Activated CD8-positive, alpha-beta memory T cell treated with anti-CD3 and anti-CD28 coated beads for 4 hours (primary cell): Measurements from ENCODE around the gene NPY4R.
"Not testable (repeated sequence)": the region's sequence is repeated elsewhere in the genome, so short reads cannot be mapped to it uniquely, and the experiment has no call there.

Experiments
- DNase-seq, 2 donors: peaks; one replicate each; pipeline ENCODE4 v3.0.0-alpha.2; 2020; ENCODE audit warnings: low read depth in 2 of 2

The NPY4R gene, protein sequence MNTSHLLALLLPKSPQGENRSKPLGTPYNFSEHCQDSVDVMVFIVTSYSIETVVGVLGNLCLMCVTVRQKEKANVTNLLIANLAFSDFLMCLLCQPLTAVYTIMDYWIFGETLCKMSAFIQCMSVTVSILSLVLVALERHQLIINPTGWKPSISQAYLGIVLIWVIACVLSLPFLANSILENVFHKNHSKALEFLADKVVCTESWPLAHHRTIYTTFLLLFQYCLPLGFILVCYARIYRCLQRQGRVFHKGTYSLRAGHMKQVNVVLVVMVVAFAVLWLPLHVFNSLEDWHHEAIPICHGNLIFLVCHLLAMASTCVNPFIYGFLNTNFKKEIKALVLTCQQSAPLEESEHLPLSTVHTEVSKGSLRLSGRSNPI

DNA sequence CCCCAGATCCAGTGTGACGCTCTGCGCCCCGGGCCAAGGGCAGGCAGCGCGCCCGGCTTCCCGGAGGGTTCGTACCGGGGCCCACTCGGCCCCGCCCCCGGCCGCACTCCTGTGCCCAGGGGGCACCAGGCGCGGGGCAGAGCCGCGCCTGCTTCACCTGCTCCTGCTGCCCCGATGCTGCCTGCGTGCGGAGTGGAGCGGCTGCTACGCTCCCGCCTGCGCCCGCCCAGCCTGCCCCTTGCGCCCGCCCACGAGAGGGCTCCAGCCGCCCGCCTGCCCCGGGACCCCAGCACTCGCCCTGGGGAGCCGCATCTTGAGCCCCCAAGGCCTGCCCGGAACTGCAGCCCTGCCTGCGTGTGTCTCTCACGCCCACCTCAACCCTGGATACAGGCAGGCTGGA, at the start of gene NPY4R:
TSS of gene NPY4R (minus strand) at position 194 of the 400 bp plus-strand sequence. CDS start 3,323 bp downstream, outside the sequence.
- DNase-seq = not testable (repeated sequence)

DNA sequence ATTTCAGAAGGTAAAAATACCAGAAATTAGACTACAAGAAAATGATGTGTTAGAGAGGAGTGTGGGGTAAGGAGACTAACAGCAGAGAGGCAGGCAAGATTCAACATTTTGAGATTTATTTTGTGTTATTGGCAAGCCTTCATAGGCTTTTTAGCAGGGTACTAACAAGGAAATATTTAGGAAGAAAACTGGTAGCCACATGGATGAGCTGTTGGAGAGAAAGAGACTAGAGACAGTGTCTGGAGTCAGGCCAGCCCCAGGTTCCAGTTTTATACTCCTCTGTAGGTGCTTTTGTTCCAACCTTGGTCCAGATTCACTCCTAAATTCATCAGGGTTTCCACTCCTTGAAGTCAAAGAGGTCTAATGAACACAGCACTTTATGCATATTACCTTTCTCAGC, 49.6 kb upstream of the NPY4R start:
- DNase-seq = no peak

DNA sequence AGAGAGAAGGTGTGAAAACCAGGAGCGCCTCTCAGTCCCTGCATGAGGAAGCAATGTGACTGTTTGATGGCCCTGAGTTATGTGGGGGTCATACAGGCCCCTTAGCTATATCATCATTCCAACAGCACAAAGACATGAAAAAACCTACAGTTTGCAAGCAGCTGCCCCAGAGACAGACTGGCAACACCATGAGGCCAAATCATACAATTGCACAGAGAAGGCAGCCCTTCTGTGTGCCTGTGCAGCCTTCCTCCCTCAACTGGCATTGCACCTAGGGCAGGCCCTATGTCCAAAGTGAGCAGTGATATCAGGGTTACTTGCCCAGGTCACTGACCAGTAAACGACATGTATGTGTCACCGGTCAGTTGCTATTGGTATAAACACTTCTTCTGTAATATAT, 49.1 kb upstream of the NPY4R start:
- no peak for DNase-seq

DNA sequence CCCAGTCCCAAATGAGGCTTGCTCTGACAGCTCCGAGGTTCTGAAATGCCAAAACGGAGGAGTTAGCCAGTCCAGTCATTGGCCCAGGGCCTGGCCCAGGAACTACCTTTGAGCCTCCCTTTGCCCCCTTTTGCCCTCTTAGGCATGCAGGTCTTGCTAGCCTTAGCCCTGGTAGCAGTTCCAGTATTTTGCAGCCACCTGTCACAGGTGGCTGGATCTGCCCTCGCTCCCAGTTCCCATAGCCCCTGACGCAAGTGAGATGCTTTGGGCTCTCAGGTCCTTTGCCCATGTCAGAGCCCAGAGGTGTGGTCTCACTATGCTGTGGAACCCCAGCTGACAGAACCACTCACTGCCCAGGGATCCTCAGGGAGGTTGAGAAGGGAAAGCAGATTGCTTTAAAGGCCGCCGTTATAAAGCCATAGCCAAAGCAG, 48.7 kb upstream of the NPY4R start:
- DNase-seq = no peak

DNA sequence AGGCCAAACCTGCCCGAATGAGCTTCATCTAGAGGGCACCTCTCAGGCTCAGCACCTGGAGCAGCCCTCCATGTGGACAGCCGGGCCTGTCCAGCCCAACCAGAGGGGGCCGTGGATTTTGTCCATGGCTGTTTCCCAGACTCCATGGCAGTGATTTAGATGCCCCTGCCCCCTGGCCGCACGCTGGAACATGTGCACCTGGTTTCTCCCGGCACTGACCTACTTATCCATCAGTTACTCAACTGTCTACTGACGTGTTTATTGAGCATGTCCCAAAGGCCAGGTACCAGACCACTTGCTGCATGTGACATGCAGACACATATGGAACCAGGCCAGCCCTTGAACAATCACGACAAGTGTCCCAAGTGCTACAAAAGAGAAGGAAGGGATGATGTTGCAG, 47.6 kb upstream of the NPY4R start:
- not testable (repeated sequence) for DNase-seq

DNA sequence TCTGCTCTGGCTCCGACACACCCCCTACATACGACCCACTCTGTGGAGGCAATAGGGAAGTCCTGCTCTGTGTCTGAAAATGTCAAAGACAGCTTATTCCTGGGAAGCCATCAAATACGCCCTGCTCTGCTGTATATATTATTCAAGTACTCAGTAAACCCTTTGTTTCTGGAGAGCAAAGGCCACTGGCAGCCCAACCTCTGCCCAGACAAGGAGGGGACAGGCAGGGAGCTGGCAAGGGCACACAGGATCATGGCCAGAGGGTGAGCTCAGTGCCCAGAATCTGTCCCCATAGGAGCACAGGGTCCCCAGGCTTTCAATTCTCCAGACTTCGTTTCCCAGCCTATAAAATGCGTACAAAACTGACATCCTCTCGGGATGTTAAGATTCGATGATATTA, 47.0 kb upstream of the NPY4R start:
- DNase-seq = not testable (repeated sequence)

DNA sequence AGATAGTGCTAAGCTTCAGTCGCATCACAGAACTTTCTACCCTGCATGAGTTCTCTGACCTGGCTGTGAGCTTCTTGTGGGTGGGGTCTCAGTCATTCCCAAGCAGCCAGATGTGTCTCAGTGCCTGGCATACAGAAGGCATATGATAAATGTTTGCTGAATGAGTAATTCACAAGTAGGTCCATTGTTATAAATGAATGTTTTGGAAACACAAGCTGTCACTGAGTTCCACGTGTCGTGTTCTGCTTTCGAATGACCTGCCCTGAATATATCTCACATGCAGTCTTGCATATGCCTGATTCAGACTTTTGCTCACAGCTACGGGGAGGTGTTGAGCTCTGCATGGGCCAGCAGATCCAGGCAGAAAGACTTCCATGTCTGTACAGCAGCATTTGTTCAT, 46.2 kb upstream of the NPY4R start:
- DNase-seq = not testable (repeated sequence)

DNA sequence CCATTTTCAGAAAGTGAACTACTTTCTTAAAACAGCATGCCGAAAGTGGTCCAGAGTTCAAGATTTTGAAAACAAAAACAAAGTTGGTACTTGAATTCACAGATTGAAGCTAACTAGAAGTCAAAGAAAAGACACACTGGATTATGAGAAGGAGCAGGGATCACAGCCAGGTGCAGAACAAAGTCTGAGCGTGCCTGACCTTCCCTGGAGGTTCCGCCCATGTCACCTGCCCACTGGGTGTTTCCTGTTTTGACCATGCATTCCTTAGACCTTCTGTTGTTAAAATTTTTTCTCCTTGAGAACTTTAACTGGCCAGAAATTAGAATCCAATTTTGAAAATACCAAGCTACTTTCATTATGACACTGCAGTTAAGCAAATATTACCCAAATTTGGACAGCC, 34.2 kb upstream of the NPY4R start:
- DNase-seq = not testable (repeated sequence)

DNA sequence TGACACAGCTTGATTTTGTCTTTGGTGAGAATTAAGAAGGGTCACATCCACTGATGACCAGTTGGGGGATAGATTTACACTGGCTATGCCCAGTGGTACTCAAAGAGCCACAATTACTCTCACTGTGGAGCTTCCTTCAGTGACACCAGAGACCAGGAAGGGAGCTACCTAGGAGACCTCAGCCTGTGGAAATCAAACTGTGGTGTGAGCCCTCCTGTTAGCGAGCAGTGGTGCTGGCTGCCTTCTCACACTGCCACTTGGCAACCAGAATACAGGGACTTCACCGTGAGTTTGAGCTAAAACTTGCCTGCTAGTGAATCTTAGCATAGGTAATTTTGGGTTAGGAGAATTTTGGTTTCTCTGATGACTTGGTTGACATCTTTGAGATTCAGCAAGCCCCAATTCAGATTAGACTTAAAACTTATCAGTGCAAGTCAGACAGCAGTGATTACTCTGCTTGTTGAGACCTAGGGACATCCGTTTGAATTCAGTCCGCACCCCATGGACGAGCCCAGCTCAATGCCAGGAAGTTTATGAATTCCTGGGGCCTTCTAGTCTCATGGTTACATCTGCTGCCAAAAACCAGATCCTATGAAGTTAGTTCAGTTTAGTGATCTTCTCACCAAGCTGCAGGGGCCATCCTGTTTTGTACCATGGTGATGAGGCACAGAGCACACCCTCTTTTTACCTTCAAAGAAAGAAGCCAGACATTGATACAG, 33.4 kb upstream of the NPY4R start:
- DNase-seq = not testable (repeated sequence)

DNA sequence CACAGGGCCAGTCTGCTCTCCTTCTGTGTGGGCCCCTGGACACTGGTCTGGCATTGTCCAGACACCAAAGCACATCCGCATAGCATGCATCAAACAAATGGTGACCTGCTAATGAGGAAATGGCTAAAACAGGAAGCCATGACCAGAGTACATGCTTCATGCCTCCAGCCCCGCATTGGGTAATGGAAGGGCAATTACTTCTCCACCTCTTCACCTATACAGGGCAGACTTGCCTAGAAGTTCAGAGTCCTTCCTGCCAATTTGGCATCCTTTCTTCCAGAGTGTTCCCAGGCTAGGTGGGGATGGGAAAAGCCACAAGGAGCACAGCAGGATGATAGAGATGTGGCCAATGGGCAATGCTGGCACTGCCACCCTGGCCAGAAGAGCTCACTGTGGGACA, 32.1 kb upstream of the NPY4R start:
- not testable (repeated sequence) for DNase-seq

DNA sequence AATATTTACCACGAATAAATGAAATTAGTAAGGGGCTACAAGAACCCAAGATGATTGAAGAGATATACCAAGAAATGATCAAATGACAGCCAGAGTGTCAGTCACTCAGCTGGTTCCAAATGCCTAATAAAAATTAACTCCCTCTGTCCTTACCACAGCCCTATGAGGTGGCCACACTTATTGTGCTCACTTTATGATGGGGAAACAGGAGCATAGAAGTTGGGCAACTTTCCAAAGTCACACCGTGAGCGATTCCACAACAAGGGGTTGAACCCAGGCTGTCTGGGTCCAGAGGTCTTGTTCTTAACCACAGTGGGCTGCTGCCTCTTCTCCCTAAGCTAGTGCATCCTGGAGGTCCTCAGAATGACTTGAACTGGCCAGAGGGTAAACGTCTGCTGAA, 31.6 kb upstream of the NPY4R start:
- DNase-seq = not testable (repeated sequence)

DNA sequence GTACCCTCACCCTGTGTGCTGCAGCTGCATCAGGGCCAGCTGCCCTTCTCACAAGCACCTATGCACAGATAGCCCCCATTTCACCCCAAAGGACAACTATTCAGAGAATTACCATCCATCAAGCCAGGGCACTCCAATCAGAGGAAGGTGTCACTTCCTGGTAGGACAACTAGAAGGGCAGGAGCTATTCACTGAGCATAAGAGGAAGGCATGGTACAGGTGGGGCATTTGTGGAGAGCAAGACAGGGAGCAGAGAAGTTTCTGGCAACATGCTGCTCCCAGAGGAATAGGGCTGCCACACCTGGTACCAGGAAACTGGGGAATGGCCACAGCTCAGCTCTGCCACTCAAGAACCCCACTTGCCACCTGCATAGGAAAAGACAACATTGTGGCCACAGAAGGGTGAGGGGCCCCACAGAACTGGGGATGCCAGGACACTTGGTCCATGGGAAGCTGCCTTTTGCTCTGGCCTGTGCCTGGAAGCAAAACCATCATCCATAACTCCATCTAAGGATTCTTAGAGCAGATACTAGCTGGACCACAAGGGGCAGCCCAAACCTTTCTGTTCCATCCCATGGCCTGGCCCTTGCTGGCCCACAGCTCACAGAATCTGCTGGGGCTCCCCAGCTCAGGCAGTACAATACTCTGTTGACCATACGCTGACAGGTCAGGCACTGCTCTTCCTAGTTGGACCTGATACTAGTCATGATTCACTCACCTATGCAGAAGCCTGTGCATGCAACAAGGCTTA, 25.8 kb upstream of the NPY4R start:
- DNase-seq = not testable (repeated sequence)

DNA sequence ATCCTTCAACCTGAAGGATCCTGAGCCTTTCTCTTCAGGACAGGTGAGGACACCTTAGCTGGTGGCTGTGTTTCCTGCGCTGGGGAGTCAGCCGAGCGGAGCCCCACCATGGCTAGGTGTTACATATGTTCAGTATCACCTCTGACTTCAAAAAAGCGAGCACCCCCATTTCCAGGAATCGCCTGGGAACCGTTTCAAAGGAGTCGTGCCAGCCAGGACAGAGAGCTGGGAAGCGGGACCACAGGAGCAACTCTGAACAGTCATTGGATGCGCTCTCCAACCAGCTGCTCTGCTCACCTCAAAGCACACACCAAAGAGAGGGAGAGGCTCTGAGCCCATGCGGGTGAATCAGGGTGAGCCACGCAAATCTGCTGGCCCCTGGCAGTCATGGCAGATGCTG, 24.5 kb upstream of the NPY4R start:
- not testable (repeated sequence) for DNase-seq

DNA sequence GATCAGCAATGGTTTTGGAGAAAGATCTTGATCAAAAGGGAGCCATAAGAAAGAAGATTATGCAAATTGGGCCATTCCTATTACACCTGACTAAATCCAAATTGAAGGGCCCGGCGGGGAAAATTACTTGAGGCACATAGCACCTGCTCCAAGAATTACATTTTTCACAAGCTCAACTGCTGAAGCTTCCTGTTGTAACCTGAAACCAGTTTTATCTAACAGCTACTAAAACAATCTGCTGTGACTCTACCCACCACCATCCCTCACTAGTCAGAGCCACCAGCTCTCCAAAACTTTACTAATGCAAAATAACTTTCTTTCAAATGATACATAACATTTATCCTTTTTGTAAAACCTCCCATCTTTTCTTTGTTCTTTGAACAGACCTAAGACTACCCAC, 20.7 kb upstream of the NPY4R start:
- DNase-seq = not testable (repeated sequence)

DNA sequence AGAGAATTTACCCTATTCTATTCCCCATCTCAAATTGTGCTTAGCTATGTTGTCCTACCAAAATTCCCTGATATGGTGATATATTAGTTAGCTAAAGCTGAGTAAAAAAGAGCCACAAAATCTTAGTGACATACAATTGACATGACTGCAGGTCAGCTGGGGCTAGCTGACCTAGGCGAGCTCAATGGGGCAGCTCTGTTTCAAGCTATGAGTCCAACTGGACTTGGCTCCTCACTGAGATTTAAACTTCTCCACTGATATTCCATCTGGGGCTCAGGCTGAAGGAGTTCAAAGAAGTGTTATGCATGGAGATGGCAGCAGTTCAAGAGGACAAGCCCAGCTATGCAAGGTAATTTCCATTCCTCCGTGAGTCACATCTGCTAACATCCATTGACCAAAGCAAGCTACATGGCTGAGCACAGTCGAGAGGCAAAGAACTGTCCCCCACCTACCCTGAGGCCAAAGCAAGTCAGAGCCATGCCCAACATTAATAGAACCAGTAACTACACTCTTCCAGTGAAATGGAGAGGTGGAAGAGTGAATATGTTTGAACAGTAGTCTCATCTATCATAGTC, 9.1 kb upstream of the NPY4R start:
- DNase-seq = not testable (repeated sequence)

DNA sequence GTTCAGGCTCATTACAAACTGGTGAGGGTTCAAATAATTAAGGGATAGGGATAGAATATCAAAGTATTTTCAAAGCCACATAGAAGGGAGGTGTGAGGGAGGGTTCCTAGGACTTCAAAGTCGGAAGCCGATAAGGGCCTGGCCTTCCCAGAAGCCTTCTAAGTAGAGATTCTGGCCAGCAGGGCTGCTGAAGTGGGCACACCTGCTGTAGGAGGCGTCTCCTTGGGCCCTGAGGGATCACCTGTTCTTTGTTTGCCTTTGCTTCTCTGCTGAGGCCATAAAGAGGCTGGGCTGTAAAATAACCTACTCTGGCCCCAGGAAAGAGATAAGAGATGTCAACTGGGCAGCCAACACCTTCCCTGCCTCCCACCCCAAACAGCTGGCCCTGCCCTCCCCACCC, 8.0 kb upstream of the NPY4R start:
- not testable (repeated sequence) for DNase-seq

DNA sequence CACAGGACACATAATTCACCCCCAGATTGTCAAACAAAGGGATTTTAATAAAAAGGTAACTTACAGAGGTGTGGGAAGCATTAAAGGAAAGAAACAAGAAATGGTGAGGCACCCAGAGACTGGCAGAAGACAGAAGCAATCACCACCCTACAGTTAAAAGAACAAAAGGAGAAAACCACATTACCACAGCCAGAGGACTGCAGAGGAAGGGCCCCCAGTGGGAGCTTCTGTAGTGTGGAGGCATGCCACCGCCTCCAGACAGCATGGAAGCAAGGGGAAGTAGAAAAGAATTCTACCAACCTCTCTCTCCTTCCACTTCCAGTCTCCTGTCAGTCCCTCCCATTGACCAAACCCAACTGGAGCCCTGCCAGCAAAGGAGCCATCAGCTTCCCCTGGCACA, 4.4 kb upstream of the NPY4R start:
- not testable (repeated sequence) for DNase-seq

DNA sequence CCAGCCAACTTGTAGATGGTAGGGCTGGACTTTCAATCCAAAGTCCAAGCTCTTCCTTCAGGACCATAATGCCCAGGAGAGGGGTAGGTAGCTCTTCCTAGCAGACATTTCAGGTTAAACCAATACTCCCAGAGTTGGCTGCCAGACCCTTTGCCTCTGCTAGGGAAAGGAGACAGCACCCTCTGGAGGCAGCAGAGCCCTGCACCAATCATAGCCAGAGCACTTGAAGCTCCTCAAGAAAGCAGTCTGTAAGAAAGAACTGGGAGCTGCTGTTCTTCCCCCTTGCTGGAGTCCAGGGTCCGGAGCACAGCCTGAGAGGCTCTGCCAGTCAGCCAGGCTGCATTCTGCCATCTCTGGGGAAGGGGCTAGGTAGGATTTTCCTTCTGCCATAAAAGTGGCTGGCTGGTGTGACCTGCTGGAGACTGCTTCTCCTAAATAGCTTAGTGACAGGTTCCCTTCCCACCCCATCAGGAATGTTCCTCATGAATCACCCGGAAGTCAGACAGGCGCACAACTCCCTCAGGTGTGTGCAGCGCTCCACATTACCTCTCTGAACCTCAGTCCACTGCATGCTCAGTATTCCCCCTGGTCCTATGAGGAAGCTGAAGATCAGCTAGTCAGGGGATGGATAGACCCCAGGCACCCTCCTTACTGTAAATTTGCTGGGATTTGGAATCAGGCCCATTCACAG, 2.5 kb upstream of the NPY4R start:
- not testable (repeated sequence) for DNase-seq

DNA sequence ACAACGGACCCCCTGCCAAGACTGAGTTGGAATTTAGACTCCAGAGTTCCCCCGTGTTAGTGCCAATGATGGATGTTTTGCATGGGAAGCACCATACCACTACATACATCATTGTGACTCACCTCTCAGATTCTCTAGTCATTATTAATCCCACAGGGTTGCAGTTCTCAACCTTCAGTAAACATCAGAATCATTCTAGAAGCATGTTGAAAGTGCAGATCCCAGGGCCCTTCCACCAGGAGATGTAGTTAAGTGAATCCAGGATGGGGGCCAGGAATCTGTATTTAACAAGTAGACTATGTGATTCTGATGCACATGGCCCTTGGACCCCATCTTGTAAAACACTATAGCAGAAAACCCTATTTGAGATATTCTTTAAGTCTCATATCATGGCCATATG, 2.1 kb downstream of the NPY4R start:
- not testable (repeated sequence) for DNase-seq

DNA sequence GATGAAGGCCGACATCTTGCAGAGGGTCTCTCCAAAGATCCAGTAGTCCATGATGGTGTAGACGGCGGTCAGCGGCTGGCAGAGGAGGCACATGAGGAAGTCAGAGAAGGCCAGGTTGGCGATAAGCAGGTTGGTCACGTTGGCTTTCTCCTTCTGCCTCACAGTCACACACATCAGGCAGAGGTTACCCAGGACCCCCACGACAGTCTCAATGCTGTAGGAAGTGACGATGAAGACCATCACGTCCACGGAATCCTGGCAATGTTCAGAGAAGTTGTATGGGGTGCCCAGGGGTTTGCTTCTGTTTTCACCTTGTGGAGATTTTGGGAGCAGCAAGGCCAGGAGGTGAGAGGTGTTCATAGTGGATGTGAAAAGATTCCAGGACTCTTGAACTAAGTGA, 3.5 kb downstream of the NPY4R start:
- DNase-seq = not testable (repeated sequence)

DNA sequence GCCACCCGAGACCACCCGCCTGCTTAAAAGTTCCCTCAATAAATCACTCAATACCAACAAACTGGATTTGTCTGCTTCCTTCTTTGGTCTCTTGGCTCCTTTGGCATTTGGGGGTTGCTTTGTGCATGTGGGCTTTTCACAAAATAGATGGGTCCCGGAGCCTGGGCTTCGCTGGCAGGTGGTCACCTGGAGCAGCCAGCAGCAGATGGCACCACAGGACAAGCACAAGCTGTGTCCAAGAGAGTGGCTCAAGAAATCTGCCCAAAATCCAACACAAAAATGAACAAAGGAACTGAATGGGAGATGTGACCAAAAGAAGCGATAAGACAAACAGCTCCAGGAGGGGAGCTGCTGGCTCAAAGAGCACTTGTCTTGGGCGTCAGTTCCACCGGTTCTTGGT, 6.2 kb downstream of the NPY4R start:
- DNase-seq = not testable (repeated sequence)
